ENCODE measurements around the gene MUSTN1. TPM values are rescaled to one million over a fixed set of nuclear protein-coding genes. Genes with fewer than 3 reads are reported as not detected.

The MUSTN1 gene
- total RNA-seq: 100 to 1,000 TPM in 1 of 2 donors, 1 to 10 TPM in 1; 4.5 to 189 TPM
- polyA plus RNA-seq (ENCODE audit: insufficient read length in 2 of 2): 10 to 100 TPM in 1 of 2 donors, under 1 TPM in 1; 0.65 to 14.2 TPM
- long read RNA-seq, donor 1, transcript MUSTN1-201 (3 exons, 721 nt): major isoform, 34 of 34 reads
- long read RNA-seq, donor 1, partial matches to known transcripts: 0 of 34 reads
- long read RNA-seq, donor 1, other reads (novel, unspliced or antisense): 0 of 34 reads
- long read RNA-seq, donor 2, partial matches to known transcripts: 0 of 3 reads
- long read RNA-seq, donor 2, other reads (novel, unspliced or antisense): 0 of 3 reads
- long read RNA-seq, donor 3, transcript MUSTN1-201 (3 exons, 721 nt): major isoform, 5 of 5 reads
- long read RNA-seq, donor 3, partial matches to known transcripts: 0 of 5 reads
- long read RNA-seq, donor 3, other reads (novel, unspliced or antisense): 0 of 5 reads
- long read RNA-seq, donor 4, partial matches to known transcripts: 0 of 2 reads
- long read RNA-seq, donor 4, other reads (novel, unspliced or antisense): 0 of 2 reads

DNA sequence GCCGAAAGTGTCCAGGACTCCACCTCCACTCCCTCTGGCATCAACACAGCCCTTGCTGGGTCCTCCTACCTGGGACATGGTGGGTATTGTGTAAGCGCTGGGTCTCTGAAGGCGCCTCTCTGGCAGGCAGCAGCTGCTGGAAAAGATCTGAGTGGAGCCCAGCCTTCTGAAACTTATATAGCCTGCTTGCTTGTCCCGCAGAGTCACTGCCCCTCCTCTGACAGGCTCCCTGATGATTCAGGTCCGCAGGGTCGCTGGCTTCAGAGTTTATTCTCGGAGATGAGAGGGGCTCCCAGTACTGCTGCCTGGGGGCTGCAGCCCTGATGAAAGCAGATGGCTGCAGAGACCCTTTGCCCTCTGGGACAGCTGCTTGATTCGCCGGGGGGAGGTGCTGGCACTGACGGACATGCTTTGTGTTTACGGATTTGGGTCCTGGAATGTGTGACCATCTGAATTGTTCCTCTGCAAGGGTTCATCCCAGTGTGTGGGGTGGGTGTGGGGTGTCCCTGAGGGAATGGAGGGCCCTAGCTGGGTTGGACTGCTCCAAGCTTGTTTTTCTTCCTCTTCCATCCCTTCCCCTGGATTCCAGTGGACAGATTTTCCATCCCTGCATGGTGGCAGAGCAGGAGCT, at the start of gene MUSTN1:
TSS of gene MUSTN1 (minus strand) at position 149 of the 631 bp plus-strand sequence. CDS start at position 78, 71 bp downstream.
- Histone ChIP-seq H3K36me3 (ENCODE audit: control insufficient read depth, insufficient read depth, low read length) (peaks cover 68% of the 10 kb centered on the region), H3K27me3 (ENCODE audit: control insufficient read depth, insufficient read depth, low read length) (no peaks in the 10 kb centered on the region), H3K4me1 (ENCODE audit: control insufficient read depth, insufficient read depth, low read length) (peaks cover 30% of the 10 kb centered on the region), H3K27ac (ENCODE audit: low read depth, low read length) (no peak within 1 kb of the TSS), H3K4me3 (ENCODE audit: low read depth, low read length) (peak within 1 kb of the TSS; percentile 16), H3K9me3 (ENCODE audit: control insufficient read depth, insufficient read depth, low read length) (no peaks in the 10 kb centered on the region)
- WGBS (ENCODE audit: insufficient coverage): 20% methylated on average over 9 of the region's 11 CpGs
- peak in 2 of 6 donors; percentile 10 to 65 for DNase-seq (ENCODE audit: low read depth in 4 of 6, low spot score in 6 of 6)

DNA sequence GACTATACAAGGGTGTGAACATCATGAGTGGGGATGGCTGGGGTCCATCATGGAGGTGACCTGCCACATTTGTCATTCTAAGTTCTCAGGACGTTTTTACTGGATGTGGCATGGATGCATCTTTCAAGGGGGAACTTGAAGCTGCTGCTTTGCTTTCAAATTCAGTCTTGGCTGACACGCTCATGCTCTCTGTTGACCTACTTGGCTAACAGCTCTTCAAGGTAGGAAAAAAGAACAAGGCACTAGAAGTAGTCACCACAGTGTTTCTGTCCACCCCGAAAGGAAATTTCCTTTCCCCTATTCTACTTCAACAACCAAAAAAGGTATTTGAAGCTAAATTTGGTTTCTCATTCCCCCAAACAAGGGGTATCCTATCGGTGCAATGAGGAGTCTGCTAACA, 47.6 kb upstream of the MUSTN1 start:
- Histone ChIP-seq H3K4me1 (ENCODE audit: control insufficient read depth, insufficient read depth, low read length) (no peaks in the 10 kb centered on the region), H3K9me3 (ENCODE audit: control insufficient read depth, insufficient read depth, low read length) (no peaks in the 10 kb centered on the region), H3K4me3 (ENCODE audit: low read depth, low read length) (no peak overlapping the region), H3K27ac (ENCODE audit: low read depth, low read length) (no peak overlapping the region), H3K36me3 (ENCODE audit: control insufficient read depth, insufficient read depth, low read length) (peaks cover 8% of the 10 kb centered on the region), H3K27me3 (ENCODE audit: control insufficient read depth, insufficient read depth, low read length) (no peaks in the 10 kb centered on the region)
- WGBS (ENCODE audit: insufficient coverage): 75% methylated on average over 2 of the region's 4 CpGs
- DNase-seq (ENCODE audit: low read depth in 4 of 6, low spot score in 6 of 6): no peak

DNA sequence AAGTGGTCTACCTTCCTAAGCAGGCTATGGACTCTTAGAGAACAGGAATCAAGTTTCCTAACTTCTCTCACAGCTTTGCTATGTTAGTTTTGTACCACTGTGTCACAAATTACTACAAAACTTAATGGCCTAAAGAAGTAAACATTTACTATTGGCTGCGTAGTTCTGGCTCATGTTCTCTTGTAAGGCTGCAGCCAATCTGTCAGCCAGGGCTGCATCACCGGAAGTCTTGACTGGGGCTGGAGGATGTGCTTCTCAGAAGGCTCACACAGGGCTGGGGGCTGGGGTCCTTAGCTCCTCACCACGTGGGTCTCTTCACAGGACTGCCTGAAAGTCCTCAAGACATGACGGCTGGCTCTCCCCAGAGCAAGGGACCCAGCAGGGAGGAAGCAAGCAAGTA, 47.1 kb upstream of the MUSTN1 start:
- Histone ChIP-seq H3K36me3 (ENCODE audit: control insufficient read depth, insufficient read depth, low read length) (peaks cover 8% of the 10 kb centered on the region), H3K27ac (ENCODE audit: low read depth, low read length) (no peak overlapping the region), H3K9me3 (ENCODE audit: control insufficient read depth, insufficient read depth, low read length) (no peaks in the 10 kb centered on the region), H3K27me3 (ENCODE audit: control insufficient read depth, insufficient read depth, low read length) (no peaks in the 10 kb centered on the region), H3K4me1 (ENCODE audit: control insufficient read depth, insufficient read depth, low read length) (no peaks in the 10 kb centered on the region), H3K4me3 (ENCODE audit: low read depth, low read length) (no peak overlapping the region)
- 67% methylated on average over 4 of the region's 4 CpGs for WGBS (ENCODE audit: insufficient coverage)
- DNase-seq (ENCODE audit: low read depth in 4 of 6, low spot score in 6 of 6): no peak

DNA sequence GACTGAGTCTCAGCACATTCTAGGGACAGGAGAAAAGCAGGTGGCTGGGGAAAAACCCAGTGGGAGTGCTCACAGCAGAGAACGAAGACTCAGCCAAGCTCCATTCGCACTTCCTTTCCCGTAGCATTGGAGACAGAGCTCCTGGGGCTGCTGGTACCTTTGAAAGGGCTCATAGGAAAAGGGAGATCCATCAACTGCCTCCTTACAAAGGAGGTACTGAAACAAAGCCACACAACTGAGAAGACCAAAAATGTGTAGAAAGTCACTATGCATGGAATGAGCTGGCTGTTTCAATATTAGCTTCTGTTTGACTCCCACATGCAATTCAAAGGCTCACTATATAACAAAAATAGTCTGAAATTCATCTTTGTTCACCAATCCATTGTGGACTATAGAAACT, 45.7 kb upstream of the MUSTN1 start:
- 44% methylated on average over 1 of the region's 3 CpGs for WGBS (ENCODE audit: insufficient coverage)
- H3K4me1 ChIP-seq (ENCODE audit: control insufficient read depth, insufficient read depth, low read length): no peaks in the 10 kb centered on the region
- H3K27ac ChIP-seq (ENCODE audit: low read depth, low read length): no peak overlapping the region
- no peaks in the 10 kb centered on the region for H3K9me3 ChIP-seq (ENCODE audit: control insufficient read depth, insufficient read depth, low read length)
- H3K27me3 ChIP-seq (ENCODE audit: control insufficient read depth, insufficient read depth, low read length): no peaks in the 10 kb centered on the region
- peaks cover 7% of the 10 kb centered on the region for H3K36me3 ChIP-seq (ENCODE audit: control insufficient read depth, insufficient read depth, low read length)
- no peak for DNase-seq (ENCODE audit: low read depth in 4 of 6, low spot score in 6 of 6)
- H3K4me3 ChIP-seq (ENCODE audit: low read depth, low read length): no peak overlapping the region

DNA sequence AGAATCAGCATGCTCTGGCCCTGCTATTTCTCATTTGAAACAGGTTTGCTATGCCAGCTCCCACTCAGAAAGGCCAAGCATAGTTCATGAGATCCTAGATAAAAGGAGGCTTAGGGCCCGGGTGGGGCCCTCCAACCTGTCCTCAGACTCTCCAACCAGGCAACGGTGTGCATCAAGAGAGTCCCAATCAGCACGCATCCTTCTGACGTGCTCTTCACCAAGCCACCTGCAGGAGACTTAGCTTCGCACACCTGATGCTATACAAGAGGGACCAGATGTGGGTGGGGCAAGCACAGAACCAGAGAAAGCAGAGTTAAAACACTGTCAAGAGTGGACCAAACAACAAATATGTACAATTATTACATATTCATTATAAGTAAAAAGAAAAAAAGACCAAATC, 45.2 kb upstream of the MUSTN1 start:
- Histone ChIP-seq H3K36me3 (ENCODE audit: control insufficient read depth, insufficient read depth, low read length) (peaks cover 6% of the 10 kb centered on the region), H3K9me3 (ENCODE audit: control insufficient read depth, insufficient read depth, low read length) (no peaks in the 10 kb centered on the region), H3K4me3 (ENCODE audit: low read depth, low read length) (no peak overlapping the region), H3K4me1 (ENCODE audit: control insufficient read depth, insufficient read depth, low read length) (no peaks in the 10 kb centered on the region), H3K27ac (ENCODE audit: low read depth, low read length) (no peak overlapping the region), H3K27me3 (ENCODE audit: control insufficient read depth, insufficient read depth, low read length) (no peaks in the 10 kb centered on the region)
- DNase-seq (ENCODE audit: low read depth in 4 of 6, low spot score in 6 of 6): no peak
- WGBS (ENCODE audit: insufficient coverage): 100% methylated on average over 1 of the region's 5 CpGs

DNA sequence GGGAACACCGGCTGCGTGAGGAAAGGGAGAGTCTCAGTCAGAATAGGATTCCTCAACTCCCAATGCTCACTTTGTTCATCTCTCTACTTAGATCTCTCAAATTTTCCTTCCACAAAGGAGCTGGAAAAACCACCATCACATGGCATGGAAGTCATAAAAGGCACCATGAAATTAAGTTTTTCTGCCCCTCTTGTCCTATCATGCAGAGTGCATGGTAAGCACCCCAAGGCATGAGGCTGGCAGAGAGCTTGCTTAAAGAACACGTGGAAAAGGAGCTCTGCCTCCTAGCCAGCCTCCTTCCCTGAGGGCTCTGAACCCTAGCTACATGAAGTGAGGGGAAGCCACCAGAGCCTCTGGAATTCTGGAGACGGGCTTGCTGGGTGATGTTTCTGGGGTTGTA, 44.8 kb upstream of the MUSTN1 start:
- no peak for DNase-seq (ENCODE audit: low read depth in 4 of 6, low spot score in 6 of 6)
- Histone ChIP-seq H3K27me3 (ENCODE audit: control insufficient read depth, insufficient read depth, low read length) (no peaks in the 10 kb centered on the region), H3K27ac (ENCODE audit: low read depth, low read length) (no peak overlapping the region), H3K4me3 (ENCODE audit: low read depth, low read length) (no peak overlapping the region), H3K9me3 (ENCODE audit: control insufficient read depth, insufficient read depth, low read length) (no peaks in the 10 kb centered on the region), H3K36me3 (ENCODE audit: control insufficient read depth, insufficient read depth, low read length) (peaks cover 6% of the 10 kb centered on the region), H3K4me1 (ENCODE audit: control insufficient read depth, insufficient read depth, low read length) (peaks cover 2% of the 10 kb centered on the region)
- WGBS (ENCODE audit: insufficient coverage): 81% methylated on average over 3 of the region's 4 CpGs

DNA sequence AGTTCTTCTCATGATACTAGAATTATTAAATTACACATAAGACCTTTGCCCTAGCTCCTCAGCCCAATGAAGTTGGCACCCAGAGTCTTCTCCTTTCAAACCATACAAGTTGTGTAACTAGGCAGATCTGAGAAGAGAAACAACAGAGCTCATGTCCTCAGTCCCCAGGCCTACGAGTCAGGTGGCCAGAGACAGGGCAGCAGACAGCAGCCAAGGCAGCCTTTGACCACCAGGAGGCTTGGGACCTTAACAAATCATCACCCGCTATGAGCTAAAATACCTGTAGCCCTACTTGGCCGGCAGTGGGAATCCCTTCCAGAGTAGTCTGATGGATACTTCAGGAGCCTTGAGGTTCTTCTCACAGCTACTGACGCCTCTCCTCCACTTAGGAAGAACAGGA, 44.3 kb upstream of the MUSTN1 start:
- no peaks in the 10 kb centered on the region for H3K9me3 ChIP-seq (ENCODE audit: control insufficient read depth, insufficient read depth, low read length)
- H3K36me3 ChIP-seq (ENCODE audit: control insufficient read depth, insufficient read depth, low read length): peaks cover 6% of the 10 kb centered on the region
- WGBS (ENCODE audit: insufficient coverage): 95% methylated on average over 4 of the region's 4 CpGs
- no peak overlapping the region for H3K27ac ChIP-seq (ENCODE audit: low read depth, low read length)
- DNase-seq (ENCODE audit: low read depth in 4 of 6, low spot score in 6 of 6): no peak
- H3K4me3 ChIP-seq (ENCODE audit: low read depth, low read length): no peak overlapping the region
- H3K4me1 ChIP-seq (ENCODE audit: control insufficient read depth, insufficient read depth, low read length): peaks cover 4% of the 10 kb centered on the region
- H3K27me3 ChIP-seq (ENCODE audit: control insufficient read depth, insufficient read depth, low read length): no peaks in the 10 kb centered on the region

DNA sequence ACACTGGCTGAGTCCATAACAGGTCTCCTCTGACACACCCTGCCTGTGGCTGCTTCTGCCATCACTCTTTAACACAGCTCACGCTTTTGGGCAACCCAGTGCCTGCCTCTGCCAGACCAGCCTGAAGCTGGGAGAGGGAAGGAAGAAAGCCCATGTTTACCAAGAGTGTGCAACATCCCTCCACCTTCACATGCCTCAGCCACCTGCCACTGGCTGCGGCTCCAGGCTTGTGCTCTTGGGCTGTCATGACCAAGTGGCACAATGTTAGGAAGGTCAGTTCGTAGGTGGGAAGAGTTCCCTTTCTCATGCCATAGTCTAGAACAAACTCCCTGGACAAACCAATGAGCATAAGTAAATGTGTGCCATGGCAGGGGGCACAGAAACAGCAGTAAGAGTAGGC, 42.3 kb upstream of the MUSTN1 start:
- WGBS (ENCODE audit: insufficient coverage): 100% methylated on average over 1 of the region's 3 CpGs
- H3K27ac ChIP-seq (ENCODE audit: low read depth, low read length): no peak overlapping the region

DNA sequence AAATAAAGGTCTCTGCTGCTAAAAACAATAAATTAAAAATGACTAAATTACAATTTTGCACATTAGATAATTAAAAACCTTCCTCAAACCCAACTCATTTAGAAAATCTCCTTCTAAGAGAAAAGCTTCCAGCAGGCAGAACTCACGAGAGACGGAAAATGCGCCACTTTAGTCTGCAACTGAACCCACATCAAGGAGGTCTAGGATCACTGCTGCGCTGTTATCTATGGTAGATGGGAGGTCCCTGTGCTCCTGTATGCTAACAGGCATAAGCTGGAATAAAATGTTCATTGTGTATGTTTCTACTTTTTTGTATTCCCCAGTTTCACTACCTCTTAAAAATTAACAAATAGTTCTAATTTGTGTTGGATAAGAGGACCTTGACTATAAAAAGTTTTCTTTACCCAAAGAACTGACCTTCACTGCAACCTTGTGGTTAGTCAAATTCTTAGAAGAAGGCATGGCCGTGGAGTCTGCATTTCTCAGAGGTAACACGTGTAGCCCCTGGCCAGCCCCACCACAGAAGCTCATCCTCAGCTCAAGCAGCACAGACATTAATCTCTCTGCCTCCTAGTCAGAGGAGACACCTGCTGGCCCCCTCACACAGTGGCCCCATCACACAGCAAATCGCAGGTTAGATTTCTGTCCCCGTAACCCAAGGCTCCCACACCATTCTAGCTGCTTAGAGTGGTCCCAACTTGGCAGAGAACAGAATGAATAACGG, 40.2 kb upstream of the MUSTN1 start:
- no peak overlapping the region for H3K27ac ChIP-seq (ENCODE audit: low read depth, low read length)
- H3K4me1 ChIP-seq (ENCODE audit: control insufficient read depth, insufficient read depth, low read length): peaks cover 4% of the 10 kb centered on the region
- no peaks in the 10 kb centered on the region for H3K27me3 ChIP-seq (ENCODE audit: control insufficient read depth, insufficient read depth, low read length)
- DNase-seq (ENCODE audit: low read depth in 4 of 6, low spot score in 6 of 6): no peak
- peaks cover 12% of the 10 kb centered on the region for H3K36me3 ChIP-seq (ENCODE audit: control insufficient read depth, insufficient read depth, low read length)
- WGBS (ENCODE audit: insufficient coverage): 85% methylated on average over 2 of the region's 9 CpGs
- H3K9me3 ChIP-seq (ENCODE audit: control insufficient read depth, insufficient read depth, low read length): no peaks in the 10 kb centered on the region
- H3K4me3 ChIP-seq (ENCODE audit: low read depth, low read length): no peak overlapping the region

More for the DNA sequence above, 42.3 kb upstream of the MUSTN1 start:
- Histone ChIP-seq H3K4me3 (ENCODE audit: low read depth, low read length) (no peak overlapping the region), H3K27me3 (ENCODE audit: control insufficient read depth, insufficient read depth, low read length) (no peaks in the 10 kb centered on the region), H3K4me1 (ENCODE audit: control insufficient read depth, insufficient read depth, low read length) (peaks cover 4% of the 10 kb centered on the region), H3K9me3 (ENCODE audit: control insufficient read depth, insufficient read depth, low read length) (no peaks in the 10 kb centered on the region), H3K36me3 (ENCODE audit: control insufficient read depth, insufficient read depth, low read length) (peaks cover 6% of the 10 kb centered on the region)
- no peak for DNase-seq (ENCODE audit: low read depth in 4 of 6, low spot score in 6 of 6)
